Liver (tissue), 3 donors: ENCODE results near the gene SLC66A2.

ENCODE experiments used
- CTCF ChIP-seq: fragments of 150-350 bp; IDR thresholded peaks from 2 replicates; pipeline ENCODE4 v1.5.1; 2017; ENCODE audit warnings: improper control_type of control experiment, low read depth, low read length; ENCODE audit not compliant: missing input control
- EGR1 ChIP-seq, 2 donors: IDR thresholded peaks; 2 replicates each; pipeline ENCODE4 v1.6.1; 2016 to 2018; ENCODE audit warnings: antibody characterized with exemption in 2 of 2, low read depth in 2 of 2
- GABPA ChIP-seq, 2 donors: IDR thresholded peaks in 1 of 2; conservative IDR thresholded peaks in 1 of 2; 2 replicates each; pipeline ENCODE4 v1.6.1; 2016; ENCODE audit warnings: antibody characterized with exemption in 2 of 2, mild to moderate bottlenecking in 1 of 2, moderate library complexity in 1 of 2
- JUND ChIP-seq, 2 donors: IDR thresholded peaks; 2 replicates each; pipeline ENCODE4 v1.6.1; 2016; ENCODE audit warnings: antibody characterized with exemption in 2 of 2
- MAX ChIP-seq: IDR thresholded peaks from 2 replicates; pipeline ENCODE4 v1.6.1; 2016; ENCODE audit warnings: antibody characterized with exemption
- RAD21 ChIP-seq, 2 donors: IDR thresholded peaks; 2 replicates each; pipeline ENCODE4 v1.6.1; 2016; ENCODE audit warnings: antibody characterized with exemption in 2 of 2, mild to moderate bottlenecking in 2 of 2
- TAF1 ChIP-seq: conservative IDR thresholded peaks from 2 replicates; pipeline ENCODE4 v1.6.1; 2016; ENCODE audit warnings: antibody characterized with exemption, mild to moderate bottlenecking
- YY1 ChIP-seq: IDR thresholded peaks from 2 replicates; pipeline ENCODE4 v1.6.1; 2016; ENCODE audit warnings: antibody characterized with exemption, mild to moderate bottlenecking
- donor health status: healthy.
- donor health status: healthy.

GRCh38 chr18:79861687-79862086 is 89.8 kb downstream of the SLC66A2 start:
- TF ChIP-seq TAF1 = no peak
- TF ChIP-seq EGR1 (IDR thresholded peaks at IDR 0.05; ENCODE audit: low read depth in 2 of 2) = no peak
- no peak for TF ChIP-seq CTCF
- no peak for TF ChIP-seq YY1
- no peak for TF ChIP-seq JUND (IDR thresholded peaks at IDR 0.05)
- no peak for TF ChIP-seq GABPA (IDR thresholded peaks at IDR 0.05 in 1 of 2, conservative IDR thresholded peaks at IDR 0.05 in 1 of 2)
- TF ChIP-seq RAD21 (IDR thresholded peaks at IDR 0.05) = no peak
- no peak for TF ChIP-seq MAX
